ENCODE results near the gene CIITA.

The CIITA gene

DNA sequence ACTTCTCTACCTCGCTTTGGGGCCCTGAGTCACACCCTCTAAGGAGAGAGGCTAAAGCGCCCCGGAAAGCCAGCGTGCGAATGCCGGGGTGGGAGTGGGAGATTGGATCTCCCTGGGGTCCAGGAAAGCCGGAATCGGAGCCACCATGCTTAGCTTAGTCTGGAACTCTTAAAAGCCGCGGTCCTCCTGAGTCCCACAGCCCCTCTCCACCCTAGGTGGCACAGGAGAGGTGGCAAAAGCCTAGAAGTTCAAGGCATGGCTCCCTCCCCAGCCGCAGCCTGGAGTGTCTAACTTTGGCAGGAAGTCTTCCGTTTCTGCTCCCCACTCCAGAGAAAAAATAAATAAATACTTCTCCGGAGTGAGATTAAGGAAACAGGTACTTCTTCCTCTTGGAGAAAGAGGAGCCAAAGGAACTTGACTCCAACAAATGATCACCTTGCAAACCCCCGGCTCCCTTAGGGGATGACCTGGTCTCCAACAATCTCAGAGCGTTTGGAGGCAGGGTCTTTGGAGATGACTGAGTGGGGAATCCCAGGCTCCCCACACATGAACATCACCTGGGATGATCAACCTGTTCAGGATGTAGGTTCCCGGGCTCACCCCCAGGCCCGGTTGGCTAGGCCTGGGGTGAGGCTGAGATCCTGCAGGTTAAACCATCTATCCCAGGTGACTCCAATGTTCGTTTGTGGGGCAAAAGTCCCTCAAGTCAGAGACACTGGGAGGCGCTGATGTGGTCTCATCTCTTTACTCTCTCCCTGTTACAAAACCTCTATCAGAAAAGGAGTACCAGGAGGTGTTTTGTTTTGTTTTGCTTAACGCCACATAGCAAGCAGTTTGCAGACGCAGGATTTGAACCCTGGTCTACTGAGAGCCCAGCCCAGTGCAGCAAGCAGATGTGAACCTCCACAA is 2.9 kb downstream of the CIITA start:
- no peak for DNase-seq

DNA sequence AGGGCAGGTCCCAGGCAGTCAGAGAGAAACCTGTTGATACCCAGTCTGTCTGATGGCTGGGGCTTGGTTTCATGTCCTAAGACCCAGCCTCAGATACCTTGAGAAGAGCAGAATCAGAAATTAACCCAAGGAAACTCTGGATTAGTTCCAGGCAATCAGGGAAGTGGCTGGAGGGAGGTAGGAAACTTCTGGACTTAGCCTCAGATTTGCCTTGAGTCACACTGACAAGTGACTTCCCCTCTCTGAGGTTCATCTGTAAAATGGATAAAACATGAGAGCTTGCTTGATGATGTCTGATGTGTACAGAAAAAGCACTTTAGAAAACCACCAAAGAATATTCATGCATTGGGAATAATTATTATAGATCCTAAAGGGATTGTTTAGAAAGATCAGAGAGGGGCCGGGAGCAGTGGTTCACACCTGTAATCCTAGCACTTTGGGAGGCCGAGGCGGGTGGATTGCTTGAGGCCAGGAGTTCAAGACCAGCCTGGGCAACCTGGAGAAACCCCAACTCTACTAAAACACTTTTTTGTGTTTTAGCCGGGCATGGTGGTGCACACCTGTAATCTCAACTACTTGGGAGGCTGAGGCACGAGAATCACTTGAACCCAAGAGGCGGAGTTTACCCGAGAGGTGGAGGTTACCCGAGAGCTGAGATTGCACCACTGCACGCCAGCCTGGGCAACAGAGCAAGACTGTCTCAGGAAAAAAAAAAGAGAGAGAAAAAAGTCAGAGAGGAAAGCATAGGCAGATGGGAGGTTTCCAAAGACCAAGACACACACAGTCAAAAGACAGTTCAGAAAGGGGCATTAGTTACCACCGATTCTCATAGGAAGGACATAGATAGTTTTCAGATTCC is 3.8 kb downstream of the CIITA start:
- no peak for DNase-seq

GRCh38 chr16:10881479-10882030 is 4.6 kb downstream of the CIITA start:
- peak; percentile 47 for DNase-seq

GRCh38 chr16:10883004-10883403 is 6.0 kb downstream of the CIITA start:
- no peak for DNase-seq

- DNase-seq: no peak
Measured at GRCh38 chr16:10885246-10885645, 8.2 kb downstream of the CIITA start.

GRCh38 chr16:10888320-10888937 is 11.4 kb downstream of the CIITA start:
- no peak for DNase-seq

GRCh38 chr16:10889855-10890254 is 12.9 kb downstream of the CIITA start:
- DNase-seq: no peak

DNA sequence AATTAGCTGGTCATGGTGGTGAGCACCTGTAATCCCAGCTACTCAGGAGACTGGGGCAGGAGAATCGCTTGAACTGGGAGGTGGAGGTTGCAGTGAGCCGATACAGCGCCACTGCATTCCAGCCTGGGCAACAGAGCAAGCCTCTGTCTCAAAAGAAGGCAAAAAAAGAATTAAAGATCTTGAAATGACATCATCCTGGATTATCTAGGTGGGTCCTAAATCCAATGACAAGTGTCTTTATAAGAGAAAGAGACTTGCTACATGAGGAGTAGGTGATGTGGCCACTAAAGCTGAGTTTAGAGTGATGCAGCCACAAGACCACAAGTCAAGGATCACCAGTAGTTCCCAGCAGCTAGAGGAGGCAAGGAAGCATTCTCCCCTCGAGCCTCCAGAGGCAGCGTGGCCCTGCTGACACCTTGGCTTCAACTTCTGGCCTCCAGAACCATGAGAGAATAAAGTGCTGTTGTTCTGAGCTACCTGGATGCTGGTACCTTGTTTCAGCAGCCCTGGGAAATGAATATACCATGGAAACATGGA is 15.8 kb downstream of the CIITA start:
- DNase-seq: no peak

- peak; percentile 69 for DNase-seq
Measured at GRCh38 chr16:10895053-10895946, 18.3 kb downstream of the CIITA start.

- DNase-seq: no peak
Measured at GRCh38 chr16:10896165-10896564, 19.2 kb downstream of the CIITA start.

DNA sequence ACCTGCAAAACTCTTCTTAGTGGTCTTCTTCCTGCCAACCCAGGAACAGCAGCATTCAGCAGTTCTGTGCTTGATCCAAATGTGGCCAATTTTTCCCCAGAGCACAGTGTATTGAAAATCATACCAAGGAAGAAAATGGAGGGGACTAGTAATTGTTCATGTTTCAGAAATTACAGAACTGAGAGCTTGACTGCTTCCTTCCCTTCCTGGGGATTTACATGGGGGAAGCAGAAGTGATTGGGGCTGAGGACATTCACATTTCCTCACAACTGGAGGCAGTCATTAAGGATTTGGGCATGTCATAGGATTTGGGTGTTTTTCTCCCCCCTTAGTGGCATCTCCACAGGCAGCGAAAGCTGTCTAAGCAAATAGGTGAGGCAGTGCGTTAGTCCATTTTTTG is 19.7 kb downstream of the CIITA start:
- no peak for DNase-seq

DNA sequence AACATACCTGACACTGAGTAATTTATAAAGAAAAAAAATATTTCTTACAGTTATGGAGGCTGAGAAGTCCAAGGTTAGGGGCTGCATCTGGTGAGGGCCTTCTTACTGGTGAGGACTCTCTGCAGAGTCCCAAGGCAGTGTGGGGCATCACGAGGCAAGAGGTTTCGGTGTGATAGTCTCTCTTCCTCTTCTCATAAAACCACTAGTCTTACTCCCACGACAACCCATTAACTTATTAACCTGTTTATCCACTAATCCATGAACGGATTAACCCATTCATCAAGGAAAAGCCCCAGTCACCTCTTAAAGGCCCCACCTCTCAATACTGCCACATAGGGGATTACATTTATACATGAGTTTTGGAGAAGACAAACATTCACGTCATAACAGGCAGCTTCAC is 20.1 kb downstream of the CIITA start:
- DNase-seq: no peak

DNA sequence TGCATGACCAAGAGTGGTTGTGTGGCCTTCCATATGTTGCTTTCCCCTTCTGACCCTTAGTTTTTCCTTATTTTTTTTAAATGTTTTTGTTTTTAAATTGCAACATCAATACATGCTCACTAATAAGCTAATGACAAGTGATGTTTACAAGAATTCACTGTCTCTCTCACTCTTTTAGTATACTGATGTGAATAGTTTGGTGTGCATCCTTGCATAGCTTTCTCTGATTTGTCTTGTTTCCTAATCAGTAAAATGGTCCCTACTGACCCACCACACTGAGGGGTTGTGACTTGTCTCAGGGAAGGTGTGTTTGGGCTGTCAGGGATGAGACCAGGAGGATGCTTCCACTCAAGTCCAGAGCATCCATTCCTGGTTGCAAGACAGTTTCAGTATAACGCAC is 26.0 kb downstream of the CIITA start:
- DNase-seq: no peak

DNA sequence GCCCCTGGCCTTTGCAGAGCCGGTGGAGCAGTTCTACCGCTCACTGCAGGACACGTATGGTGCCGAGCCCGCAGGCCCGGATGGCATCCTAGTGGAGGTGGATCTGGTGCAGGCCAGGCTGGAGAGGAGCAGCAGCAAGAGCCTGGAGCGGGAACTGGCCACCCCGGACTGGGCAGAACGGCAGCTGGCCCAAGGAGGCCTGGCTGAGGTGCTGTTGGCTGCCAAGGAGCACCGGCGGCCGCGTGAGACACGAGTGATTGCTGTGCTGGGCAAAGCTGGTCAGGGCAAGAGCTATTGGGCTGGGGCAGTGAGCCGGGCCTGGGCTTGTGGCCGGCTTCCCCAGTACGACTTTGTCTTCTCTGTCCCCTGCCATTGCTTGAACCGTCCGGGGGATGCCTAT is 29.5 kb downstream of the CIITA start:
- DNase-seq: no peak

- DNase-seq: no peak
Measured at GRCh38 chr16:10906914-10907756, 30.1 kb downstream of the CIITA start.

DNA sequence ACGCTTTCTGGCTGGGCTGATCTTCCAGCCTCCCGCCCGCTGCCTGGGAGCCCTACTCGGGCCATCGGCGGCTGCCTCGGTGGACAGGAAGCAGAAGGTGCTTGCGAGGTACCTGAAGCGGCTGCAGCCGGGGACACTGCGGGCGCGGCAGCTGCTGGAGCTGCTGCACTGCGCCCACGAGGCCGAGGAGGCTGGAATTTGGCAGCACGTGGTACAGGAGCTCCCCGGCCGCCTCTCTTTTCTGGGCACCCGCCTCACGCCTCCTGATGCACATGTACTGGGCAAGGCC is 30.7 kb downstream of the CIITA start:
- DNase-seq: no peak

GRCh38 chr16:10911267-10911666 is 34.3 kb downstream of the CIITA start:
- DNase-seq: no peak

DNA sequence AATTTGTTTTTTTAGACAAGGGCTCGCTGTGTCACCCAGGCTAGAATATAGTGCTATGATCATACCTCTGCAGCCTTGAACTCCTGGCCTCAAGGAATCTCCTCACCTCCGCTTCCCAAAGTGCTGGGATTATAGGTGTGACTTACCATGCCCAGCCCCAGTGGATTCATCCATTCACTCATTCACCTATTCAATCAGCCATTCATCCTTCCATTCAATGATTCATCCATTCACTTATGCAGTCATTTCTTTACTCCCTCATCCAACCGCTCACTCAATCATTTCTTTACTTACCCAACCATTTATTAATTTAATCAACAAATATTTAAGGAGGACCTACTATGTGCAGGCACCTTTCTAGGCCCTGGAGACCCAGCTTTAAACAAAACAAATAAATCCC is 39.5 kb downstream of the CIITA start:
- no peak for DNase-seq

GRCh38 chr16:10918294-10919002 is 41.4 kb downstream of the CIITA start:
- peak; percentile 91 for DNase-seq

- no peak for DNase-seq
Measured at GRCh38 chr16:10919003-10919351, 42.0 kb downstream of the CIITA start.
